IPS-15b (cell line): ENCODE measurements around the gene INSYN1.

ENCODE experiments used
- H3K27me3 ChIP-seq: one replicate; pipeline ENCODE4 v1.6.1; 2013; ENCODE audit warnings: low read length; ENCODE audit not compliant: control insufficient read depth, insufficient read depth
- H3K36me3 ChIP-seq: one replicate; pipeline ENCODE4 v1.6.1; 2013; ENCODE audit warnings: low read length; ENCODE audit not compliant: control insufficient read depth, insufficient read depth
- H3K4me1 ChIP-seq: one replicate; pipeline ENCODE4 v1.6.1; 2013; ENCODE audit warnings: mild to moderate bottlenecking, low read length; ENCODE audit not compliant: control insufficient read depth, insufficient read depth
- H3K4me3 ChIP-seq: one replicate; pipeline ENCODE4 v1.5.1; 2013; ENCODE audit warnings: low read depth, low read length
- H3K9ac ChIP-seq: one replicate; pipeline ENCODE4 v1.6.1; 2013; ENCODE audit warnings: low read depth, mild to moderate bottlenecking, low read length
- H3K9me3 ChIP-seq: one replicate; pipeline ENCODE4 v1.6.1; 2013; ENCODE audit warnings: mild to moderate bottlenecking, low read length; ENCODE audit not compliant: control insufficient read depth, insufficient read depth

Gene INSYN1

GRCh38 chr15:73688455-73688854 is 64.7 kb downstream of the INSYN1 start:
- Histone ChIP-seq H3K9ac (no peak overlapping the region), H3K4me1 (peaks cover 22% of the 10 kb centered on the region)

GRCh38 chr15:73687351-73687750 is 65.8 kb downstream of the INSYN1 start:
- H3K27me3 ChIP-seq = no peaks in the 10 kb centered on the region
- H3K36me3 ChIP-seq = no peaks in the 10 kb centered on the region
- peaks cover 22% of the 10 kb centered on the region for H3K4me1 ChIP-seq
- H3K9ac ChIP-seq = no peak overlapping the region
- H3K4me3 ChIP-seq = no peak overlapping the region
- no peaks in the 10 kb centered on the region for H3K9me3 ChIP-seq

More at GRCh38 chr15:73688455-73688854, 64.7 kb downstream of the INSYN1 start:
- Histone ChIP-seq H3K4me3 (no peak overlapping the region), H3K36me3 (no peaks in the 10 kb centered on the region), H3K9me3 (no peaks in the 10 kb centered on the region), H3K27me3 (no peaks in the 10 kb centered on the region)

- Histone ChIP-seq H3K4me1 (peaks cover 23% of the 10 kb centered on the region), H3K9ac (no peak overlapping the region), H3K27me3 (no peaks in the 10 kb centered on the region), H3K36me3 (no peaks in the 10 kb centered on the region), H3K9me3 (no peaks in the 10 kb centered on the region), H3K4me3 (no peak overlapping the region)
Observed at GRCh38 chr15:73686781-73687256, 66.3 kb downstream of the INSYN1 start.

GRCh38 chr15:73685981-73686380 is 67.2 kb downstream of the INSYN1 start:
- Histone ChIP-seq H3K36me3 (no peaks in the 10 kb centered on the region), H3K4me3 (peak overlapping the region; percentile 8), H3K9me3 (no peaks in the 10 kb centered on the region), H3K27me3 (no peaks in the 10 kb centered on the region), H3K9ac (peak overlapping the region; percentile 37), H3K4me1 (peaks cover 19% of the 10 kb centered on the region)
